Embryonic facial prominence (tissue), 1 donor: Measurements from ENCODE around the gene TIGD7.
A peak's percentile ranks its signal among the peaks of the same experiment; 100 is the strongest.

Source experiments
- DNase-seq: peaks from one replicate; pipeline ENCODE4 v3.0.0-alpha.2; 2016; ENCODE audit errors: extremely low spot score

The TIGD7 gene

DNA sequence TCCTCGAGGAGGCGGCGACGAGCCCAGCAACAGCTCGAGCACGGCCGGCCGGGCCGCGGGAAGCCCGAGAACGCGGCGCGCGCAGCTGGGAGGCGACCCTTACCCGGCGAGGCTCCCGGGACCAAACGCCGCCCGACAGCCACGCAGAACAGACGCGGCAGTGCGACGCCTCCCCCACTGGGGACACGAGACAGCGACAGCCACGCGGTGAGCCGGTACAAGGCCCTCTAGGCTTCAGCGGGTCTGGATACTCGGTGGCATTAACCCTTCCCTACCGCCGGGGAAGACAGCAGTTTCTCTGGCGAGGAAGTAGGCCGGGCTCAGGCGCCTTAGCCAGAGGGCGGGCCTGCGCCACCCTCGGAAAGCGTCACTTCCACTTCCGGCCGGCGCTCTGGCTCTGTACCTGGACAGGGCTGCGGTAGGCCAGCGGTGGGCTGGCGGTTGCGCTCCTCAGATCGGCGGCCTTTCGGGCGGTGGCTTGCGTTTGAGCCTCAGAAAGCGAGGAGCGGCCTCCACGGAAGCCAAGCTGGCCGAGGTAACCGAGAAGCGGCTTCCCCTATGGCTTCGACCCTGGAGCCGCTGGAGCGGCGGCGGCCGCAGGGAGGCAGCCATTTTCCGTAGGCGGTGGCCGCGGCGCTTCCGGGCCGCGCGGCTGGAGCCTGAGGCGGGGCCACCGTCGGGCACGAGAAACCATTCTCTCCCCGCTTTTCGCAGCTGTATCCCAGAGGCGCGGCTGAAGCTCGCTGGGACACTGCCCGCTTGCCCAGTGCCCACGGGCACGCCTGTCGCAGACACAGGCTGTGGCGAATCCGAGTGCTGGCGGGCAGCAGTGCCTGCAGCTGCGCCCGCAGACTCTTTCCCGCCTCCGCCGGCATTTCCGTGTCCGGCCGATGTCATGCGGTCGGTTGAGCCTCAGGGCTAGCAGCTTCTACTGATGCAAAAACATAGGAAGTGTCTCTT, at the start of gene TIGD7, which contains the start of gene ZNF75A:
Gene TIGD7 (minus strand): TSS at position 322 of the 960 bp plus-strand sequence. CDS start 4,816 bp downstream, outside the sequence.
Gene ZNF75A (plus strand): TSS at position 389 of the 960 bp plus-strand sequence. CDS start 2,932 bp downstream, outside the sequence.
- DNase-seq: peak; percentile 90

GRCh38 chr16:3349175-3349574, 43.9 kb upstream of the TIGD7 start:
- no peak for DNase-seq

DNA sequence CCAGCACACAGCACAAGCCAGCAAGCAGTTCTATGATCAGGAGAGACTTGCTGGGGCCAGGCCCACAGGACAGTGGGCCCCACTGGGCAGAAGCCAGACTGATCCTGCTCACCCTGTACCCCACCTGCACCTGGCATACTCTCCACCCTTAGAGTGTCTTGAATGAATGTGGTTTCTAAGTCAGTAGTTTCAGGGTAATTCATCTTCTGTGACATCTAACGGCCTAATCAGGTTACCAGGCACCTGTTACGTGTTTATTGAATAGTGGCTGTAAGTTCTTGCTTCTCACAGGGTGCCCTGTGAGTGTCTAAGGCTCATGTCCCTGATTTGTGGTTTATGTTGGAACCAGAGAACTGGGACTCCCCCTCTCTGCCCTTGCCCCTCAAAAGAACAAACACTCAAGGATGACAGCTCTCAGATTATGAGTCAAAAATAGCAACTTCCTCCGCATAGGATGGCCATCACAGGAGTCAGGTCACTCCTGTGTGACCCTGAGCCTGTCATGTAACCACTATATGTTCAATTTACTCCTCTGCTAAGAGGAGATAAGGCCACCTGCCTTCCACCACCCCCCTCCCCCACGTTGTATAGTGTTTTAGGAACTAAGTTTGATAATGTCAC, 43.4 kb upstream of the TIGD7 start:
- DNase-seq: no peak

- no peak for DNase-seq
Measured at GRCh38 chr16:3347586-3347985, 42.4 kb upstream of the TIGD7 start.

DNA sequence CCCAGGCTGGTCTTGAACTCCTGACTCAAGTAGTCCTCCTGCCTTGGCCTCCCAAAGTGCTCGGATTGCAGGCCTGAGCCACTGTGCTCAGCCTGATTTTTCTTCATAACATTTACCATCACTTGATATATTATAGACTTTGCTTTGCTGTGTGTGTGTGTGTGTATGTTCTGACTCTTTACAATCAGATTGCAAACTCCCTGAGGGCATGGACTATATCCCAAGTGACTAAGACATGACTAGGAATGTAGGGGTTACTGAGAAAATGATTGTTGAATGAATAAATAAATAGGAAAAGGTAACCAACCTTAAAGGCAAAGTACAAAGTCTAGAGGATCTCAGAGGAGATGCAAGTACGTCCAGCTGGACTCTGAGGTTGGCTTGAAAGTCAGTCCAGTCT, 40.8 kb upstream of the TIGD7 start:
- no peak for DNase-seq

- DNase-seq: no peak
Measured at GRCh38 chr16:3328643-3329042, 23.4 kb upstream of the TIGD7 start.

GRCh38 chr16:3328104-3328503, 22.9 kb upstream of the TIGD7 start:
- no peak for DNase-seq

- DNase-seq: no peak
Measured at GRCh38 chr16:3327514-3327913, 22.3 kb upstream of the TIGD7 start.

DNA sequence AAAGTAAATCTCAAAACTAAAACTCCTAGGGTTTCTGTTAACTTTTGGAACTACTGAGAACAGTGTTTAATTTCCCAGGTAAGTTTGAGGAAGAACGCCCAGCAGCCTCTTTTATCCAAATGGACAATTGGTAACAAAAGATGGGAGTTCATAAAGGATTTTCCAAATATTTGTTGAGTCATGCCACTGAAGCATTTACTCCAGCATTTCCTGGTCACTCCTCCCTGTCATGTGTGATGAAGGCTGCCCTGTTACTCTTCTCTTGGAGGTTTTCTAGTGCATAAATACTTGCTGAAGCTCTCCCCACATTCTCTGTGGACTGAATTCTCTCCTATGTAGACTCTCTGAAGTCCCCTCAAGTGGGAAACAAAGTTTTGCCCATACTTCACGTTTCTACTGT, 16.6 kb upstream of the TIGD7 start:
- no peak for DNase-seq

DNA sequence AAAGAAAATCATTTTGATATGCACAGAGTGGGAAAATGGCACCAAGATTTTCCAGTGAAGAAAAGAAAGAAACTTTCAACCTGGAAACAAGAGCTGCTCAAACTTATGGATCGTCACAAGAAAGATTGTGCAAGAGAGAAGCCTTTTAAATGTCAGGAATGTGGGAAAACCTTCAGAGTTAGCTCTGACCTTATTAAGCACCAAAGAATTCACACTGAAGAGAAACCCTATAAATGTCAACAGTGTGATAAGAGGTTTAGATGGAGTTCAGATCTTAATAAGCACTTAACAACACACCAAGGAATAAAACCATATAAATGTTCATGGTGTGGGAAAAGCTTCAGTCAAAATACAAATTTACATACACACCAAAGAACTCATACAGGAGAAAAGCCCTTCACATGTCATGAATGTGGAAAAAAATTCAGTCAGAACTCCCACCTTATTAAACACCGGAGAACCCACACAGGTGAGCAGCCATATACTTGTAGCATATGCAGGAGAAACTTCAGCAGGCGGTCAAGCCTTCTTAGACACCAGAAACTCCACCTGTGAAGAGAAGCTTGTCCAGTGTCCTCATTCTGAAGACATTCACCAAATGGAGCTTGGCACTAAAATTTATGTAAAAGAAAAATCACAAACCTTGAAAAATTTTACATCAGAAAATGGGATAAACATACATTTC, 12.2 kb upstream of the TIGD7 start:
- DNase-seq: no peak

DNA sequence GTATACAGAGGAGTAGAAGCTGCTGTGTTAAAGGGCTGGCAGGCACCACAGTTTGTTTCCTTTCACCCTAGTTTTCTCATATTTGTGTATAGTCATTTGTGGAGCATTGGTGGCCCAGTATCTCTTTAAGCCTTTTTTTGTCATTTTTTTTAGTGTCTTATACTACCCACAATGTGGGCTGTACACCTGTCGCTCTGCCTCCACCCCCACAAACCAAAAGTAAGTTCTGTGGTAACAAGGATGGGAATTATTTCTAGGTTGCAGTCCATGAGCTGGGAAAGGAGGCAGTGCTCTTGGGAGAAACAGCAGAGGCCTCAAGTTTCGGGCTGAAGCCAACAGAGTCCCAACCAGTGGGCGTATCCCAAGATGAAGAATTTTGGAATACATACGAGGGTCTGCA, 6.3 kb upstream of the TIGD7 start:
- no peak for DNase-seq

DNA sequence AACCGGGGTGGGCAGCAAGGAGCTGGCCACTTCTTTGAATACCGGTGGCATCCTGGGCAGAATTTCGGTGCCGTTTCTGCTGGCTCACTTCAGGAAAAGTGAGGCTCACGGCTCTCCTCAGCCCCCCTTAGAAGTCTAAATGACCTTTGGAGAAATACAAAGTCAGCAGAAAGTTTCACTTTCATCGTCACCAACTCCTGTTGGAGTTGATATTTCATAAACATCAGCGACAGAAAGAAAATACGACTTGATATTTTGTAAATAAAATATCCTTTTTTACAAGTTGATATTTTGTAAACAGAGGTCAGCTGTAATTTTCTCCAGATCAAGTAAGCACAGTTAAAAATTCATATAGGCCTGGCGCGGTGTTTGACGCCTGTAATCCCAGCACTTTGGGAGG, 848 bp upstream of the TIGD7 start:
- DNase-seq: no peak

GRCh38 chr16:3304370-3304769, 860 bp downstream of the TIGD7 start:
- no peak for DNase-seq

- no peak for DNase-seq
Measured at GRCh38 chr16:3295783-3296182, 9.4 kb downstream of the TIGD7 start.

DNA sequence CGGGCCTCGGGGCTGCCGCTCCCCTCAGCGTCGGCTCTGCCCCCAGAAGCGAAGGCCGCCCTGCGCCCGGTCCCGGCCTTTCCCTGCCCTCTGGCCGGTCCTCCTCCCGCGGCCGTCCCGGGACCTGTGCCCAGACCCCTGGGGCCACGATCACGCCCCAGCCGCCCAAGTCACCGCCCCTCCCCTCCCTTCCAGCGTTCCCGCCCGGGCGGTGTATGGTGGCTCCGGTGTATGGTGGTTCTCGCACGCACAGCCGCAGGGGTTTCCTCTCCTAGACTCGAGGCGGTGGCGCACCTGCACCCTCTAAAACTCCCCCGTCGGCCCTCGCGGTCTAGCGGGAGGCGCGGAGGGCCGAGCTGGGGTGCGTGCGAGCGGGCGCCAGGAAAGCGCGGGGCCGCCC, 10.0 kb downstream of the TIGD7 start:
- DNase-seq: no peak

DNA sequence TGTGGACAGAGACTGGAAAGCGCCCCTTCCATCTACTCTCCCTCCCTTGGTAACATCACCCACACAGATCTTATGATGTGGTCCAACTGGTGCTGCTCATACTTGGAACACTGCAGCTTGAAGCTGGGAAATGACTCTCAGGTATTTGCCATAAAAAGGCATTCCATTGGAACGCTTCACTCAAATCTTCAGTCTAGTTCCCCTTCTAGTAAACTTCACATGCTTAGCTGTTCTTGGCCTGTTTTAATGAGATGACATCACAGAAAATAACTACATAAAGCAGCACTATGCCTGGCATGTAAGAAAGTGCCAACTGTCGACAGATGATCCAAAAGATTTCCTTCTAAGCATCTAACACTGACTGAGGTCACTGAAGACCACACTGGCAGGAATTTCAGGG, 12.6 kb downstream of the TIGD7 start:
- no peak for DNase-seq

- DNase-seq: no peak
Measured at GRCh38 chr16:3289998-3290673, 15.1 kb downstream of the TIGD7 start.

- no peak for DNase-seq
Measured at GRCh38 chr16:3285131-3285530, 20.1 kb downstream of the TIGD7 start.

DNA sequence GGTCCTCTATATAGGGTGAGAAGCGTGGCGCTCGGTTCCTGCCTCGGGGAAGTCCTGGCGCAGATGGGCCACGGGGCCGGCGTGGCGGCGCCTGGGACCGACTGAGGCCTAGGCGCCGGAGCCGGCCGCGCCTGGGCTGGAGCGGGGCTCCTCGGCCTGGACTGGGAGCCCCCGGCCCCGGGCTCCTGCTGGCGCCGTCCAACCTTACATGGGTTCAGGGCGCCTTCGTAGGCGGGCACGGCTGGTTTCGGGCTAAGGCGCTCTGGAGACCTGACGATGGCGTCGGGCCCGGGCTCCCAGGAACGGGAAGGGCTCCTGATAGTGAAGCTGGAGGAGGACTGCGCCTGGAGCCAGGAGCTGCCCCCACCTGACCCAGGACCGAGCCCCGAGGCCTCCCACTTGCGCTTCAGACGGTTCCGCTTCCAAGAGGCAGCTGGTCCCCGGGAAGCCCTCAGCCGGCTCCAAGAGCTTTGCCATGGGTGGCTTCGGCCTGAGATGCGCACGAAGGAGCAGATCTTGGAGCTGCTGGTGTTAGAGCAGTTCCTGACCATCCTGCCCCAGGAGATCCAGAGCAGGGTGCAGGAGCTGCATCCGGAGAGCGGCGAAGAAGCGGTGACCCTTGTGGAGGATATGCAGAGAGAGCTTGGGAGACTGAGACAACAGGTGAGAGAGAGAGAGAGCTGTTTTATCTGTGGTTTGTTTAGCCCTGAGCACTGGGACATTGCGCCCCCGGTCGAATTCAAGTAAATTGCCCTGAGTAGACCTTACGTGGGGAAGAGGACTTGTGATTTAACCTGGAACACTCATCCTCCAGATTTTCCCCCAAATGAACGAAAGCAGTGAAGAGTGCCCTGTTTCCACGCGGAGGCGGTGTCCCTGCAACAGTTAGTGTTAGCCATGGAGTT, 21.4 kb downstream of the TIGD7 start:
- DNase-seq: no peak

GRCh38 chr16:3282730-3283542, 22.3 kb downstream of the TIGD7 start, which contains the start of gene ZNF263:
Gene ZNF263 (plus strand): TSS chr16:3283491. CDS start chr16:3283819, 328 bp downstream.
- peak; percentile 99 for DNase-seq
